IMR-90 (cell line): ENCODE data around the gene TMED4. TPM values are rescaled to one million over a fixed set of nuclear protein-coding genes. Genes with fewer than 3 reads are reported as not detected.

Source experiments
- ATAC-seq: fragments of 200-7000 bp; cut with Tn5 transposase; 2 replicates; pipeline ENCODE4 v1.9.1; 2020; ENCODE audit warnings: low read depth, mild to moderate bottlenecking, moderate library complexity
- BruUV-seq: library from RNA; stranded (reverse); fragments of 400-500 nt; replicated peaks from 2 replicates; lab custom pipeline; 2021; lab: Mats Ljungman, UMichigan
- CTCF ChIA-PET: fragments of 300-600 bp; formaldehyde crosslinking; extraction: SDS; loops from one replicate; lab custom pipeline; 2021; ENCODE audit warnings: antibody characterized with exemption; lab: Yijun Ruan, JAX
- POLR2A ChIA-PET: fragments of 300-600 bp; sonication (Branson Sonifier 250); formaldehyde crosslinking; loops from one replicate; lab custom pipeline; 2022; ENCODE audit warnings: antibody characterized with exemption; ENCODE audit not compliant: unreplicated experiment; lab: Charles Lee
- DNase-seq: peaks from one replicate; pipeline ENCODE4 v3.0.0; 2013
- H2AFZ ChIP-seq: replicated peaks from 2 replicates; pipeline ENCODE3; 2013; ENCODE audit warnings: low read length, mild to moderate bottlenecking; ENCODE audit not compliant: poor library complexity
- H2AK5ac ChIP-seq: 2 replicates; pipeline ENCODE4 v1.6.1; 2013; ENCODE audit warnings: low read depth, low read length, inconsistent platforms
- H2AK9ac ChIP-seq: replicated peaks from 2 replicates; pipeline ENCODE3; 2013; ENCODE audit warnings: mild to moderate bottlenecking, low read depth, low read length, moderate library complexity; ENCODE audit not compliant: poor library complexity
- H2BK120ac ChIP-seq: 2 replicates; pipeline ENCODE4 v1.6.1; 2013; ENCODE audit warnings: low read depth, low read length, inconsistent platforms
- H2BK15ac ChIP-seq: 3 replicates; pipeline ENCODE4 v1.6.1; 2013; ENCODE audit warnings: low read depth, low read length, inconsistent platforms
- H2BK20ac ChIP-seq: 2 replicates; pipeline ENCODE4 v1.6.1; 2013; ENCODE audit warnings: low read depth, mild to moderate bottlenecking, inconsistent platforms, low read length, moderate library complexity
- H2BK5ac ChIP-seq: 2 replicates; pipeline ENCODE4 v1.6.1; 2013; ENCODE audit warnings: mild to moderate bottlenecking, low read depth, low read length, inconsistent platforms; ENCODE audit not compliant: poor library complexity, severe bottlenecking
- H3K14ac ChIP-seq: replicated peaks from 2 replicates; pipeline ENCODE4 v1.6.1; 2013; ENCODE audit warnings: low read depth, low read length, inconsistent platforms
- H3K18ac ChIP-seq: 2 replicates; pipeline ENCODE4 v1.6.1; 2013; ENCODE audit warnings: low read depth, low read length, control low read depth
- H3K23ac ChIP-seq: 2 replicates; pipeline ENCODE4 v1.6.1; 2013; ENCODE audit warnings: low read depth, low read length, inconsistent platforms
- H3K27ac ChIP-seq: 2 replicates; pipeline ENCODE4 v1.5.1; 2013; ENCODE audit warnings: mild to moderate bottlenecking, control low read depth, low read length; ENCODE audit not compliant: insufficient read depth
- H3K27me3 ChIP-seq: 2 replicates; pipeline ENCODE4 v1.6.1; 2013; ENCODE audit warnings: low read length; ENCODE audit not compliant: control insufficient read depth, insufficient read depth
- H3K36me3 ChIP-seq: 2 replicates; pipeline ENCODE4 v1.6.1; 2013; ENCODE audit warnings: low read length, mixed read lengths; ENCODE audit not compliant: control insufficient read depth, insufficient read depth
- H3K4ac ChIP-seq: 2 replicates; pipeline ENCODE4 v1.6.1; 2013; ENCODE audit warnings: low read depth, low read length, inconsistent platforms
- H3K4me1 ChIP-seq: 2 replicates; pipeline ENCODE4 v1.6.1; 2013; ENCODE audit warnings: low read length, mixed read lengths; ENCODE audit not compliant: control insufficient read depth, insufficient read depth
- H3K4me2 ChIP-seq: 2 replicates; pipeline ENCODE4 v1.6.1; 2013; ENCODE audit warnings: low read depth, mild to moderate bottlenecking, control low read depth, low read length, moderate library complexity
- H3K4me3 ChIP-seq: 2 replicates; pipeline ENCODE4 v1.5.1; 2013; ENCODE audit warnings: low read depth, mild to moderate bottlenecking, control low read depth, low read length, moderate library complexity; ENCODE audit not compliant: insufficient read depth
- H3K56ac ChIP-seq: 2 replicates; pipeline ENCODE4 v1.6.1; 2013; ENCODE audit warnings: low read length, inconsistent platforms; ENCODE audit not compliant: insufficient read depth; ENCODE audit errors: extremely low read depth
- H3K79me1 ChIP-seq, 2 experiments: 2 replicates each; pipeline ENCODE4 v1.6.1; 2013; ENCODE audit warnings: low read length in 2 of 2, inconsistent platforms in 1 of 2, low read depth in 1 of 2
- H3K9ac ChIP-seq: 2 replicates; pipeline ENCODE4 v1.6.1; 2013; ENCODE audit warnings: low read depth, low read length, control low read depth
- H3K9me1 ChIP-seq: 2 replicates; pipeline ENCODE4 v1.6.1; 2013; ENCODE audit warnings: low read length, inconsistent platforms; ENCODE audit not compliant: insufficient read depth
- H3K9me3 ChIP-seq: 2 replicates; pipeline ENCODE4 v1.6.1; 2013; ENCODE audit warnings: low read length; ENCODE audit not compliant: control insufficient read depth, insufficient read depth
- H4K20me1 ChIP-seq: 2 replicates; pipeline ENCODE4 v1.6.1; 2013; ENCODE audit warnings: low read length, inconsistent platforms; ENCODE audit not compliant: insufficient read depth
- H4K5ac ChIP-seq: 2 replicates; pipeline ENCODE4 v1.6.1; 2013; ENCODE audit warnings: mild to moderate bottlenecking, low read depth, low read length, control low read depth
- H4K8ac ChIP-seq, 2 experiments: 2 replicates each; pipeline ENCODE4 v1.6.1; 2013; ENCODE audit warnings: low read depth in 2 of 2, low read length in 2 of 2, control low read depth in 1 of 2, inconsistent platforms in 1 of 2
- H4K91ac ChIP-seq: 2 replicates; pipeline ENCODE4 v1.6.1; 2013; ENCODE audit warnings: low read depth, low read length, inconsistent platforms; ENCODE audit not compliant: insufficient read depth
- BHLHE40 ChIP-seq: fragments of 150-350 bp; IDR thresholded peaks from 2 replicates; pipeline ENCODE4 v1.6.1; 2016; ENCODE audit warnings: mild to moderate bottlenecking, low read depth, low read length
- CEBPB ChIP-seq: IDR thresholded peaks from 2 replicates; pipeline ENCODE4 v1.6.1; 2012; ENCODE audit warnings: low read depth, low read length, improper control_type of control experiment
- CHD1 ChIP-seq: IDR thresholded peaks from 2 replicates; pipeline ENCODE4 v1.6.1; 2012; ENCODE audit warnings: low read depth, low read length, improper control_type of control experiment
- ELK1 ChIP-seq: fragments of 150-350 bp; IDR thresholded peaks from 2 replicates; pipeline ENCODE4 v1.6.1; 2016; ENCODE audit warnings: low read depth, mild to moderate bottlenecking, low read length, moderate library complexity, borderline replicate concordance
- FOS ChIP-seq: fragments of 150-350 bp; IDR thresholded peaks from 2 replicates; pipeline ENCODE4 v1.6.1; 2016; ENCODE audit warnings: low read depth, low read length
- MAFK ChIP-seq: IDR thresholded peaks from 2 replicates; pipeline ENCODE4 v1.6.1; 2012; ENCODE audit warnings: low read depth, low read length, improper control_type of control experiment
- MAZ ChIP-seq: IDR thresholded peaks from 2 replicates; pipeline ENCODE4 v1.6.1; 2012; ENCODE audit warnings: low read depth, mild to moderate bottlenecking, low read length, improper control_type of control experiment, moderate library complexity, borderline replicate concordance
- MXI1 ChIP-seq: IDR thresholded peaks from 2 replicates; pipeline ENCODE4 v1.6.1; 2012; ENCODE audit warnings: low read depth, mild to moderate bottlenecking, low read length, moderate library complexity, borderline replicate concordance
- NFE2L2 ChIP-seq: fragments of 150-350 bp; IDR thresholded peaks from 2 replicates; pipeline ENCODE4 v1.6.1; 2016; ENCODE audit warnings: low read depth, mild to moderate bottlenecking, low read length
- POLR2A ChIP-seq: IDR thresholded peaks from 2 replicates; pipeline ENCODE4 v1.6.1; 2012; ENCODE audit warnings: mild to moderate bottlenecking, low read depth, low read length
- RAD21 ChIP-seq: IDR thresholded peaks from 2 replicates; pipeline ENCODE4 v1.6.1; 2012; ENCODE audit warnings: low read length, improper control_type of control experiment
- RCOR1 ChIP-seq: IDR thresholded peaks from 2 replicates; pipeline ENCODE4 v1.6.1; 2012; ENCODE audit warnings: mild to moderate bottlenecking, low read length, improper control_type of control experiment; ENCODE audit not compliant: insufficient replicate concordance
- RFX5 ChIP-seq: IDR thresholded peaks from 2 replicates; pipeline ENCODE4 v1.8.0; 2012; ENCODE audit warnings: low read depth, mild to moderate bottlenecking, low read length, moderate library complexity
- SMC3 ChIP-seq: fragments of 150-350 bp; IDR thresholded peaks from 2 replicates; pipeline ENCODE4 v1.6.1; 2016; ENCODE audit warnings: low read depth, mild to moderate bottlenecking, antibody characterized with exemption, low read length, moderate library complexity
- WGBS, 2 experiments: methylation state at CpG; one replicate each; pipeline versions ENCODE4 v1.1.5 to v1.1.7; 2013; ENCODE audit warnings: missing lambda C conversion rate in 2 of 2; ENCODE audit not compliant: insufficient read length in 1 of 2; ENCODE audit errors: extremely low coverage in 2 of 2; 5-methylcytosine and 5-hydroxymethylcytosine counted together
- dilution Hi-C: fragments of 300-500 bp; cut with HindIII; formaldehyde crosslinking; loops from one replicate; pipeline ENCODE4 v1.14.3; 2018; ENCODE audit warnings: low sequenced_read_pairs; ENCODE audit not compliant: unreplicated experiment
- in situ Hi-C: fragments of 300-500 bp; cut with MboI; formaldehyde crosslinking; loops from 3 replicates; pipeline ENCODE4 v1.14.3; 2019; ENCODE audit warnings: low sequenced_read_pairs, inconsistent platforms, mixed read lengths
- intact Hi-C: fragments of 100-400 bp; cut with micrococcal nuclease; formaldehyde crosslinking; loops from 2 replicates; pipeline ENCODE4 v1.10.0; 2022
- polyA plus RNA-seq, 3 experiments: library from polyadenylated mRNA; depleted of rRNA; stranded (reverse); fragments of >200 nt; gene quantifications; 2 replicates each; pipeline ENCODE4 v1.2.3, GENCODE V29; 2012; ENCODE audit warnings: low replicate concordance in 1 of 3
- total RNA-seq: library from RNA; depleted of rRNA; stranded (reverse); fragments of >200 nt; gene quantifications from 2 replicates; pipeline ENCODE4 v1.2.3, GENCODE V29; 2012
- TF ChIP-seq, protein P1 (sequence below): conservative IDR thresholded peaks from 2 replicates; pipeline ENCODE4 v1.5.1; 2012; ENCODE audit warnings: mild to moderate bottlenecking, low read depth, low read length, improper control_type of control experiment
- TF ChIP-seq, protein P2 (sequence below): fragments of 150-350 bp; IDR thresholded peaks from 2 replicates; pipeline ENCODE4 v1.6.1; 2017; ENCODE audit warnings: mild to moderate bottlenecking, antibody characterized with exemption, low read length, low read depth

Gene TMED4
- total and polyA plus RNA-seq, 2 of the 4 experiments (the other 2 are of a cell fraction): 58.6 to 92.7 TPM

DNA sequence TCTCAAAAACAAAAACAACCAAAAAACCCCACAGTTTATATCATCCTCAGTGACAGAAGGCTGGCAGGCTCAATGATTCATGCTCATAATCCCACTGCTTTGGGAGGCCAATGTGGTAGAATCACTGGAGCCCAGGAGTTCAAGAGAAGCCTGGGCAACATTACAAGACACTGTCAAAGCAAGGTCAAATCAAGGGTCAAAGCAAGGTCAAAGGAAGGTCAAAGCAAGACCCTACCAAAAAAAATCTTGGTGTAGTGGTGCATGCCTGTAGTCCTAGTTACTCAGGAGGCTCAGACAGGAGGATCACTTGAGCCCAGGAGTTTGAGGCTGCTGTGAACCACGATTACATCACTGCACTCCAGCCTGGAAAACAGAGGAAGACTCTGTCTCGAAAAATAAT lies 26.7 kb downstream of the TMED4 start:
- no peak for ATAC-seq
- Histone ChIP-seq H4K8ac (no peak overlapping the region), H3K27me3 (peaks cover 10% of the 10 kb centered on the region), H2BK15ac (no peak overlapping the region), H3K14ac (no peak overlapping the region), H4K91ac (no peak overlapping the region), H3K9me3 (peaks cover 3% of the 10 kb centered on the region), H3K4me3 (no peak overlapping the region), H3K18ac (no peak overlapping the region), H3K9ac (no peak overlapping the region), H3K56ac (no peak overlapping the region), H2AFZ (no peak overlapping the region), H2BK120ac (no peak overlapping the region), H2BK20ac (no peak overlapping the region), H4K20me1 (no peaks in the 10 kb centered on the region; the same call in 1 of the 2 replicates), H3K4me2 (no peak overlapping the region), H3K4ac (no peak overlapping the region), H4K5ac (no peak overlapping the region), H3K4me1 (no peaks in the 10 kb centered on the region), H3K79me1 (no peaks in the 10 kb centered on the region), H2AK9ac (no peak overlapping the region), H2BK5ac (no peak overlapping the region), H3K36me3 (no peaks in the 10 kb centered on the region), H2AK5ac (no peak overlapping the region), H3K9me1 (no peaks in the 10 kb centered on the region), H3K27ac (no peak overlapping the region), H3K23ac (no peak overlapping the region)
- TF ChIP-seq CHD1 (no peak), MAFK (no peak), RFX5 (no peak), MAZ (no peak), MXI1 (no peak), RCOR1 (no peak), CEBPB (no peak), ELK1 (no peak), SMC3 (no peak), BHLHE40 (no peak), NFE2L2 (no peak), POLR2A (no peak), FOS (no peak), RAD21 (no peak)
- TF ChIP-seq, protein P1, sequence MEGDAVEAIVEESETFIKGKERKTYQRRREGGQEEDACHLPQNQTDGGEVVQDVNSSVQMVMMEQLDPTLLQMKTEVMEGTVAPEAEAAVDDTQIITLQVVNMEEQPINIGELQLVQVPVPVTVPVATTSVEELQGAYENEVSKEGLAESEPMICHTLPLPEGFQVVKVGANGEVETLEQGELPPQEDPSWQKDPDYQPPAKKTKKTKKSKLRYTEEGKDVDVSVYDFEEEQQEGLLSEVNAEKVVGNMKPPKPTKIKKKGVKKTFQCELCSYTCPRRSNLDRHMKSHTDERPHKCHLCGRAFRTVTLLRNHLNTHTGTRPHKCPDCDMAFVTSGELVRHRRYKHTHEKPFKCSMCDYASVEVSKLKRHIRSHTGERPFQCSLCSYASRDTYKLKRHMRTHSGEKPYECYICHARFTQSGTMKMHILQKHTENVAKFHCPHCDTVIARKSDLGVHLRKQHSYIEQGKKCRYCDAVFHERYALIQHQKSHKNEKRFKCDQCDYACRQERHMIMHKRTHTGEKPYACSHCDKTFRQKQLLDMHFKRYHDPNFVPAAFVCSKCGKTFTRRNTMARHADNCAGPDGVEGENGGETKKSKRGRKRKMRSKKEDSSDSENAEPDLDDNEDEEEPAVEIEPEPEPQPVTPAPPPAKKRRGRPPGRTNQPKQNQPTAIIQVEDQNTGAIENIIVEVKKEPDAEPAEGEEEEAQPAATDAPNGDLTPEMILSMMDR: no peak
- TF ChIP-seq, protein P2, sequence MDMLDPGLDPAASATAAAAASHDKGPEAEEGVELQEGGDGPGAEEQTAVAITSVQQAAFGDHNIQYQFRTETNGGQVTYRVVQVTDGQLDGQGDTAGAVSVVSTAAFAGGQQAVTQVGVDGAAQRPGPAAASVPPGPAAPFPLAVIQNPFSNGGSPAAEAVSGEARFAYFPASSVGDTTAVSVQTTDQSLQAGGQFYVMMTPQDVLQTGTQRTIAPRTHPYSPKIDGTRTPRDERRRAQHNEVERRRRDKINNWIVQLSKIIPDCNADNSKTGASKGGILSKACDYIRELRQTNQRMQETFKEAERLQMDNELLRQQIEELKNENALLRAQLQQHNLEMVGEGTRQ: no peak
- no peak for DNase-seq
- no CpG with 5 or more reads among the region's 2 CpGs for WGBS, 2 experiments
- ChIA-PET POLR2A (no interaction called here), CTCF (interaction anchor here (1.6 kb wide), 1 partner anchor 10 kb away, joined by 6 read pairs; no protein-coding TSS in a partner anchor)
- intact Hi-C loops: no loop called here
- in situ Hi-C loops: loop anchor here (5.0 kb wide), 1 partner anchor 68 kb away; no protein-coding TSS in a partner anchor
- dilution Hi-C loops: no loop called here
- no TSS peak for BruUV-seq
